GM19455 (cell line): ENCODE data around the gene ZNG1F.
"Not testable (repeated sequence)": the region's sequence is repeated elsewhere in the genome, so short reads cannot be mapped to it uniquely, and the experiment has no call there.

Source experiments
- ATAC-seq: cut with Tn5 transposase; IDR thresholded peaks from one replicate; pipeline ENCODE4 v1.9.1; 2021; ENCODE audit not compliant: unreplicated experiment

The ZNG1F gene

DNA sequence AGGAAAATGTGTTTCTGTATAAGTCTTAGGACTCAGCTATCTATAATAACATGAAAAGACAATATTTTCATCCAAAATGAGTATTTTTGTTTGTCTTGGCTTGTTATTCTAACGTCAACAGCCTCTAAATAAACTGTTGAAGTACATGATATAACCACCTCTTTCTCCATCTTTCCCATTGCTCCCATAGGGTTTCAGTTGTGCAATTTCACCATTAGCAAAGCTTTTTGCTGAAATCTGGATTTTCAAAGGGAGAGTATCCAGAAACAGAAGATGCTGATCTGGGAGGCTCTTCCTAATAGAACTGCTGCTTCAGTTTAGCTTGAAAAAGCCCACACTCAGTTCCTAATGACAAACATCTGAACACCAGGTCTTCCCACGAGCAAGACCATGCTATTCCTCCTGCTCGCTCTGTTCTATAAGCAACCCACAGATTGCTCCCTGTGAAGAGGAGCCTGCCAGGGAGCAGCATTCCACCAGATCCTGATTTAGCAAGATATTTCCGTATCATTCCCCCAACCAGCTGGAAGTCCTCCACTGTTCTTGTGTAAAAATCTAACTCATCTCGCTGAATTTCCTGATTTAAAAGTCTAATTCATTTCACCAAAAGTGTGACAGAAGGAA, 101.8 kb downstream of the ZNG1F start:
- not testable (repeated sequence) for ATAC-seq

DNA sequence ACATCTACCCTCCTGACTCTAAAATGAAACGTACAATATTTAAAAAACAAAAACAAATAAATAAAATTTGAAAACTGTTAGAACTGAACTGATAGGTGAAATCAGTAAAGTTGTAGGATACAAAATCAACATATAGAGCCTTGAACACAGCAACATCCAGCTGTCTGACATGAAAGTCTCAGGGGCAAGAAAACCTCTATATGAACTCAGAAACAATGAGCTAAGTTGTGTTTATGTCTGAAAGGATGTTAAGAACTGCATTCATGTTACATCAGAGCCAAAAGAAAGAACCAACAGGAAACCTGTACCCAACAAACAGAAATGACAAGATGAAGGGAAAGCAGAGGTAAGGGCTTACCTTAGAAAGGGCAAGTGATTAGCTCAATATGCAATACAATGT, 102.4 kb downstream of the ZNG1F start:
- ATAC-seq, result not testable (repeated sequence)

DNA sequence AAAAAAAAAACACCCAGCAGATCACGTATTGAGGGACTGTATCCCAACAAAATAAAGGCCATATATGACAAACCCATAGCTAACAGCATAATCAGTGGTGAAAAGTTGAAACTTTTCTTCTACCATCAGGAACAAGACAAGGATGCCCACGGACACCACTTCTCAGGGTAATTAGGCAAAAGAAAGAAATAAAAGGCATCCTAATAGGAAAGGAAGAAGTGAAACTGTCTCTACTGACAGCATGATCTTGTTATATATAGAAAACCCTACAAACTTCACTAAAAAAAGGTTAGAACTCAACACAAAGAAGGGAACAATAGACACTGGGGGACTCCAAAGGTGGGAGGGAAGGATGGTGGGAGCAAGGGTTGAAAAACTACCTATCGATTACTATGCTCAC, 102.9 kb downstream of the ZNG1F start:
- not testable (repeated sequence) for ATAC-seq

DNA sequence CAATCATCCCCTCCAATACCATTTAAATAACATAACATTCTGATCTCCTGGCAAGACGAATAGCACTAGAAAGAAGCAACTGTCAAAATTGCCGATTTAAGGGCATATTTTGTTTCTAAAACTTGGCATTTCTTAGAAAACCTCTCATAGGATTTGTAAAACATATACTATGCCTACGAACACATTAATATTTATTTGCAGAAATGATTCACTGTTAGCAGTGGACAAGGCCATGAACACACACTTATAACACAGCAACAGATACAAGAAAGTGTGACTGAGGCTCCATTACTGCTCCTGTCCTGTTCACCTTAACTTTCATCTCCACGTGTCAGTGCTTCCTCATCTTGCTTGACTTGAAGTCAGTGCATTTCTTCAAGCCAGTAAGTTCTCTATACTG, 106.8 kb downstream of the ZNG1F start:
- not testable (repeated sequence) for ATAC-seq
